GM23338 (cell line): ENCODE measurements around the gene STARD13. TPM values are rescaled to one million over a fixed set of nuclear protein-coding genes. Genes with fewer than 3 reads are reported as not detected.

Source experiments
- ATAC-seq: fragments of 200-7000 bp; cut with Tn5 transposase; 3 replicates; pipeline ENCODE4 v1.9.1; 2020
- DNase-seq: peaks from one replicate; pipeline ENCODE4 v3.0.0-alpha.2; 2015; ENCODE audit warnings: low spot score
- H2AFZ ChIP-seq: fragments of 200-600 bp; sonication (generic); 2 replicates; pipeline ENCODE4 v1.8.0; 2016; ENCODE audit warnings: antibody characterized with exemption, mild to moderate bottlenecking, moderate library complexity
- H3F3A ChIP-seq: fragments of 200-600 bp; sonication (generic); replicated peaks from 2 replicates; pipeline ENCODE4 v1.8.0; 2017; ENCODE audit warnings: antibody characterized with exemption, mixed run types, low read depth
- H3K27ac ChIP-seq: fragments of 200-600 bp; sonication (generic); 2 replicates; pipeline ENCODE4 v1.6.1; 2016; ENCODE audit warnings: low read depth
- H3K27me3 ChIP-seq: fragments of 200-600 bp; sonication (generic); 2 replicates; pipeline ENCODE4 v1.8.0; 2016; ENCODE audit warnings: mild to moderate bottlenecking, mixed run types, moderate library complexity; ENCODE audit not compliant: insufficient read depth
- H3K36me3 ChIP-seq: fragments of 200-600 bp; sonication (generic); 2 replicates; pipeline ENCODE4 v1.8.0; 2016; ENCODE audit warnings: mild to moderate bottlenecking; ENCODE audit not compliant: insufficient read depth
- H3K4me1 ChIP-seq: fragments of 200-600 bp; sonication (generic); 2 replicates; pipeline ENCODE4 v1.8.0; 2016; ENCODE audit warnings: mild to moderate bottlenecking, moderate library complexity; ENCODE audit not compliant: insufficient read depth
- H3K4me2 ChIP-seq: fragments of 200-600 bp; sonication (generic); 2 replicates; pipeline ENCODE4 v1.7.1; 2017; ENCODE audit warnings: mixed run types
- H3K4me3 ChIP-seq: fragments of 200-600 bp; sonication (generic); 2 replicates; pipeline ENCODE4 v1.6.1; 2016; ENCODE audit warnings: mixed run types
- H3K79me2 ChIP-seq: fragments of 200-600 bp; sonication (generic); replicated peaks from 2 replicates; pipeline ENCODE4 v1.8.0; 2017; ENCODE audit warnings: mild to moderate bottlenecking; ENCODE audit not compliant: insufficient read depth
- H3K9me2 ChIP-seq: fragments of 200-600 bp; sonication (generic); 2 replicates; pipeline ENCODE4 v1.8.0; 2017; ENCODE audit not compliant: insufficient read depth
- H4K20me1 ChIP-seq: fragments of 200-600 bp; sonication (generic); replicated peaks from 2 replicates; pipeline ENCODE4 v1.8.0; 2017; ENCODE audit warnings: mild to moderate bottlenecking; ENCODE audit not compliant: insufficient read depth
- H3K27ac Mint-ChIP-seq: 2 replicates; pipeline ENCODE4 v1.8.0; 2020; ENCODE audit warnings: inconsistent platforms, mild to moderate bottlenecking, moderate library complexity, mixed read lengths
- H3K27me3 Mint-ChIP-seq: 3 replicates; pipeline ENCODE4 v1.8.0; 2022; ENCODE audit warnings: low read depth, mild to moderate bottlenecking, moderate library complexity, mixed read lengths, inconsistent platforms; ENCODE audit not compliant: insufficient read depth, poor library complexity
- H3K36me3 Mint-ChIP-seq: 3 replicates; pipeline ENCODE4 v1.8.0; 2021; ENCODE audit warnings: low read depth, mild to moderate bottlenecking, inconsistent platforms, moderate library complexity, mixed read lengths
- H3K4me1 Mint-ChIP-seq: 3 replicates; pipeline ENCODE4 v1.8.0; 2020; ENCODE audit warnings: mild to moderate bottlenecking, inconsistent platforms, mixed read lengths
- H3K4me3 Mint-ChIP-seq: 3 replicates; pipeline ENCODE4 v1.8.0; 2021; ENCODE audit warnings: moderate library complexity, mild to moderate bottlenecking, inconsistent platforms, mixed read lengths
- H3K9me3 Mint-ChIP-seq: 3 replicates; pipeline ENCODE4 v1.8.0; 2020; ENCODE audit warnings: moderate library complexity, mild to moderate bottlenecking, inconsistent platforms, mixed read lengths
- CREB1 ChIP-seq: fragments of 250-450 bp; sonication (Bioruptor Pico); IDR thresholded peaks from 2 replicates; pipeline ENCODE4 v1.5.0; 2020; ENCODE audit warnings: low read depth, mild to moderate bottlenecking, moderate library complexity
- CTCF ChIP-seq, 2 experiments: fragments of 200-600 bp in 1 of 2; sonication (generic) in 1 of 2; conservative IDR thresholded peaks; 2 replicates each; pipeline versions ENCODE4 v1.5.1 to v1.6.1; 2016 to 2017; ENCODE audit warnings: antibody characterized with exemption in 2 of 2, low read depth in 2 of 2, mild to moderate bottlenecking in 2 of 2, moderate library complexity in 1 of 2
- EZH2 ChIP-seq: fragments of 200-600 bp; sonication (generic); IDR thresholded peaks from one replicate; pipeline ENCODE4 v1.8.0; 2017; ENCODE audit warnings: antibody characterized with exemption, mild to moderate bottlenecking, low read depth; ENCODE audit not compliant: unreplicated experiment
- EZH2phosphoT487 ChIP-seq: fragments of 200-600 bp; sonication (generic); IDR thresholded peaks from one replicate; pipeline ENCODE4 v1.8.1; 2018; ENCODE audit warnings: antibody characterized with exemption; ENCODE audit not compliant: unreplicated experiment
- JUNB ChIP-seq: IDR thresholded peaks from one replicate; pipeline ENCODE4 v1.6.1; 2016; ENCODE audit warnings: antibody characterized with exemption; ENCODE audit not compliant: unreplicated experiment
- NANOG ChIP-seq: IDR thresholded peaks from 2 replicates; pipeline ENCODE4 v1.6.1; 2016; ENCODE audit warnings: antibody characterized with exemption, borderline replicate concordance
- POLR2AphosphoS5 ChIP-seq: IDR thresholded peaks from 2 replicates; pipeline ENCODE4 v1.6.1; 2016; ENCODE audit warnings: antibody characterized with exemption, low read depth
- STAT1 ChIP-seq: IDR thresholded peaks from one replicate; pipeline ENCODE4 v1.6.1; 2016; ENCODE audit warnings: antibody characterized with exemption; ENCODE audit not compliant: unreplicated experiment
- ZNF114 ChIP-seq: fragments of 250-450 bp; sonication (Bioruptor Pico); IDR thresholded peaks from 2 replicates; pipeline ENCODE4 v1.5.0; 2020; ENCODE audit warnings: mild to moderate bottlenecking, moderate library complexity
- ZNF331 ChIP-seq: fragments of 250-450 bp; sonication (Bioruptor Pico); IDR thresholded peaks from 2 replicates; pipeline ENCODE4 v1.5.0; 2020; ENCODE audit warnings: low read depth, mild to moderate bottlenecking, moderate library complexity
- polyA plus RNA-seq: library from polyadenylated mRNA; unstranded; fragments of >200 nt; fragmentation: Nextera tagmentation; extraction: Ambion mirVana; gene quantifications from 2 replicates; pipeline ENCODE4 v1.2.1, GENCODE V29; 2016
- total RNA-seq: library from RNA; depleted of rRNA; stranded (reverse); fragments of >200 nt; shearing (Covaris generic); gene quantifications from 2 replicates; pipeline ENCODE4 v1.2.3, GENCODE V29; 2014
- TF ChIP-seq, protein P1 (sequence below): IDR thresholded peaks from 2 replicates; pipeline ENCODE4 v1.6.1; 2016; ENCODE audit warnings: antibody characterized with exemption
- TF ChIP-seq, protein P2 (sequence below): fragments of 250-450 bp; sonication (Bioruptor Pico); IDR thresholded peaks from 2 replicates; pipeline ENCODE4 v1.5.0; 2020; ENCODE audit warnings: mild to moderate bottlenecking, moderate library complexity
- TF ChIP-seq, protein P3 (sequence below): IDR thresholded peaks from one replicate; pipeline ENCODE4 v1.6.1; 2018; ENCODE audit warnings: antibody characterized with exemption; ENCODE audit not compliant: unreplicated experiment

The STARD13 gene
- total and polyA plus RNA-seq, 2 experiments from 2014 or later = 3.2 to 5.2 TPM

GRCh38 chr13:33193428-33193974 lies 92.1 kb downstream of the STARD13 start:
- no peaks in the 10 kb centered on the region for H3K9me2 ChIP-seq
- Mint-ChIP-seq H3K4me1 (peaks cover 22% of the 10 kb centered on the region), H3K36me3 (no peaks in the 10 kb centered on the region), H3K9me3 (no peaks in the 10 kb centered on the region), H3K27me3 (peaks cover 2% of the 10 kb centered on the region), H3K4me3 (no peak overlapping the region), H3K27ac (peak overlapping the region; percentile 1; the same call in 1 of the 2 replicates)
- H3F3A ChIP-seq = no peaks in the 10 kb centered on the region
- TF ChIP-seq NANOG = no peak
- no peak for TF ChIP-seq ZNF331
- TF ChIP-seq, protein P1, sequence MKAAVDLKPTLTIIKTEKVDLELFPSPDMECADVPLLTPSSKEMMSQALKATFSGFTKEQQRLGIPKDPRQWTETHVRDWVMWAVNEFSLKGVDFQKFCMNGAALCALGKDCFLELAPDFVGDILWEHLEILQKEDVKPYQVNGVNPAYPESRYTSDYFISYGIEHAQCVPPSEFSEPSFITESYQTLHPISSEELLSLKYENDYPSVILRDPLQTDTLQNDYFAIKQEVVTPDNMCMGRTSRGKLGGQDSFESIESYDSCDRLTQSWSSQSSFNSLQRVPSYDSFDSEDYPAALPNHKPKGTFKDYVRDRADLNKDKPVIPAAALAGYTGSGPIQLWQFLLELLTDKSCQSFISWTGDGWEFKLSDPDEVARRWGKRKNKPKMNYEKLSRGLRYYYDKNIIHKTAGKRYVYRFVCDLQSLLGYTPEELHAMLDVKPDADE = no peak
- TF ChIP-seq, protein P2, sequence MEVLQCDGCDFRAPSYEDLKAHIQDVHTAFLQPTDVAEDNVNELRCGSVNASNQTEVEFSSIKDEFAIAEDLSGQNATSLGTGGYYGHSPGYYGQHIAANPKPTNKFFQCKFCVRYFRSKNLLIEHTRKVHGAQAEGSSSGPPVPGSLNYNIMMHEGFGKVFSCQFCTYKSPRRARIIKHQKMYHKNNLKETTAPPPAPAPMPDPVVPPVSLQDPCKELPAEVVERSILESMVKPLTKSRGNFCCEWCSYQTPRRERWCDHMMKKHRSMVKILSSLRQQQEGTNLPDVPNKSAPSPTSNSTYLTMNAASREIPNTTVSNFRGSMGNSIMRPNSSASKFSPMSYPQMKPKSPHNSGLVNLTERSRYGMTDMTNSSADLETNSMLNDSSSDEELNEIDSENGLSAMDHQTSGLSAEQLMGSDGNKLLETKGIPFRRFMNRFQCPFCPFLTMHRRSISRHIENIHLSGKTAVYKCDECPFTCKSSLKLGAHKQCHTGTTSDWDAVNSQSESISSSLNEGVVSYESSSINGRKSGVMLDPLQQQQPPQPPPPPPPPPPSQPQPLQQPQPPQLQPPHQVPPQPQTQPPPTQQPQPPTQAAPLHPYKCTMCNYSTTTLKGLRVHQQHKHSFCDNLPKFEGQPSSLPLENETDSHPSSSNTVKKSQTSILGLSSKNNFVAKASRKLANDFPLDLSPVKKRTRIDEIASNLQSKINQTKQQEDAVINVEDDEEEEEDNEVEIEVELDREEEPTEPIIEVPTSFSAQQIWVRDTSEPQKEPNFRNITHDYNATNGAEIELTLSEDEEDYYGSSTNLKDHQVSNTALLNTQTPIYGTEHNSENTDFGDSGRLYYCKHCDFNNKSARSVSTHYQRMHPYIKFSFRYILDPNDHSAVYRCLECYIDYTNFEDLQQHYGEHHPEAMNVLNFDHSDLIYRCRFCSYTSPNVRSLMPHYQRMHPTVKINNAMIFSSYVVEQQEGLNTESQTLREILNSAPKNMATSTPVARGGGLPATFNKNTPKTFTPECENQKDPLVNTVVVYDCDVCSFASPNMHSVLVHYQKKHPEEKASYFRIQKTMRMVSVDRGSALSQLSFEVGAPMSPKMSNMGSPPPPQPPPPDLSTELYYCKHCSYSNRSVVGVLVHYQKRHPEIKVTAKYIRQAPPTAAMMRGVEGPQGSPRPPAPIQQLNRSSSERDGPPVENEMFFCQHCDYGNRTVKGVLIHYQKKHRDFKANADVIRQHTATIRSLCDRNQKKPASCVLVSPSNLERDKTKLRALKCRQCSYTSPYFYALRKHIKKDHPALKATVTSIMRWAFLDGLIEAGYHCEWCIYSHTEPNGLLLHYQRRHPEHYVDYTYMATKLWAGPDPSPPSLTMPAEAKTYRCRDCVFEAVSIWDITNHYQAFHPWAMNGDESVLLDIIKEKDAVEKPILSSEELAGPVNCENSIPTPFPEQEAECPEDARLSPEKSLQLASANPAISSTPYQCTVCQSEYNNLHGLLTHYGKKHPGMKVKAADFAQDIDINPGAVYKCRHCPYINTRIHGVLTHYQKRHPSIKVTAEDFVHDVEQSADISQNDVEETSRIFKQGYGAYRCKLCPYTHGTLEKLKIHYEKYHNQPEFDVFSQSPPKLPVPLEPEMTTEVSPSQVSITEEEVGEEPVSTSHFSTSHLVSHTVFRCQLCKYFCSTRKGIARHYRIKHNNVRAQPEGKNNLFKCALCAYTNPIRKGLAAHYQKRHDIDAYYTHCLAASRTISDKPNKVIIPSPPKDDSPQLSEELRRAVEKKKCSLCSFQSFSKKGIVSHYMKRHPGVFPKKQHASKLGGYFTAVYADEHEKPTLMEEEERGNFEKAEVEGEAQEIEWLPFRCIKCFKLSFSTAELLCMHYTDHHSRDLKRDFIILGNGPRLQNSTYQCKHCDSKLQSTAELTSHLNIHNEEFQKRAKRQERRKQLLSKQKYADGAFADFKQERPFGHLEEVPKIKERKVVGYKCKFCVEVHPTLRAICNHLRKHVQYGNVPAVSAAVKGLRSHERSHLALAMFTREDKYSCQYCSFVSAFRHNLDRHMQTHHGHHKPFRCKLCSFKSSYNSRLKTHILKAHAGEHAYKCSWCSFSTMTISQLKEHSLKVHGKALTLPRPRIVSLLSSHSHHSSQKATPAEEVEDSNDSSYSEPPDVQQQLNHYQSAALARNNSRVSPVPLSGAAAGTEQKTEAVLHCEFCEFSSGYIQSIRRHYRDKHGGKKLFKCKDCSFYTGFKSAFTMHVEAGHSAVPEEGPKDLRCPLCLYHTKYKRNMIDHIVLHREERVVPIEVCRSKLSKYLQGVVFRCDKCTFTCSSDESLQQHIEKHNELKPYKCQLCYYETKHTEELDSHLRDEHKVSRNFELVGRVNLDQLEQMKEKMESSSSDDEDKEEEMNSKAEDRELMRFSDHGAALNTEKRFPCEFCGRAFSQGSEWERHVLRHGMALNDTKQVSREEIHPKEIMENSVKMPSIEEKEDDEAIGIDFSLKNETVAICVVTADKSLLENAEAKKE (CRISPR knock-in tag) = no peak
- TF ChIP-seq, protein P3, sequence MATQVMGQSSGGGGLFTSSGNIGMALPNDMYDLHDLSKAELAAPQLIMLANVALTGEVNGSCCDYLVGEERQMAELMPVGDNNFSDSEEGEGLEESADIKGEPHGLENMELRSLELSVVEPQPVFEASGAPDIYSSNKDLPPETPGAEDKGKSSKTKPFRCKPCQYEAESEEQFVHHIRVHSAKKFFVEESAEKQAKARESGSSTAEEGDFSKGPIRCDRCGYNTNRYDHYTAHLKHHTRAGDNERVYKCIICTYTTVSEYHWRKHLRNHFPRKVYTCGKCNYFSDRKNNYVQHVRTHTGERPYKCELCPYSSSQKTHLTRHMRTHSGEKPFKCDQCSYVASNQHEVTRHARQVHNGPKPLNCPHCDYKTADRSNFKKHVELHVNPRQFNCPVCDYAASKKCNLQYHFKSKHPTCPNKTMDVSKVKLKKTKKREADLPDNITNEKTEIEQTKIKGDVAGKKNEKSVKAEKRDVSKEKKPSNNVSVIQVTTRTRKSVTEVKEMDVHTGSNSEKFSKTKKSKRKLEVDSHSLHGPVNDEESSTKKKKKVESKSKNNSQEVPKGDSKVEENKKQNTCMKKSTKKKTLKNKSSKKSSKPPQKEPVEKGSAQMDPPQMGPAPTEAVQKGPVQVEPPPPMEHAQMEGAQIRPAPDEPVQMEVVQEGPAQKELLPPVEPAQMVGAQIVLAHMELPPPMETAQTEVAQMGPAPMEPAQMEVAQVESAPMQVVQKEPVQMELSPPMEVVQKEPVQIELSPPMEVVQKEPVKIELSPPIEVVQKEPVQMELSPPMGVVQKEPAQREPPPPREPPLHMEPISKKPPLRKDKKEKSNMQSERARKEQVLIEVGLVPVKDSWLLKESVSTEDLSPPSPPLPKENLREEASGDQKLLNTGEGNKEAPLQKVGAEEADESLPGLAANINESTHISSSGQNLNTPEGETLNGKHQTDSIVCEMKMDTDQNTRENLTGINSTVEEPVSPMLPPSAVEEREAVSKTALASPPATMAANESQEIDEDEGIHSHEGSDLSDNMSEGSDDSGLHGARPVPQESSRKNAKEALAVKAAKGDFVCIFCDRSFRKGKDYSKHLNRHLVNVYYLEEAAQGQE = no peak
- TF ChIP-seq EZH2 = no peak
- no peak for TF ChIP-seq JUNB
- TF ChIP-seq ZNF114 (CRISPR knock-in tag) = no peak
- TF ChIP-seq CREB1 (CRISPR knock-in tag) = no peak
- TF ChIP-seq EZH2phosphoT487 = no peak
- no peak for TF ChIP-seq CTCF (conservative IDR thresholded peaks at IDR 0.05; ENCODE audit: low read depth in 2 of 2)
- TF ChIP-seq STAT1 = no peak
- no peak for TF ChIP-seq POLR2AphosphoS5
- ATAC-seq (peak; percentile 75), DNase-seq (peak; percentile 52)
- no peaks in the 10 kb centered on the region for H3K36me3 ChIP-seq
- H2AFZ ChIP-seq = no peak overlapping the region
- H3K4me3 ChIP-seq = no peak overlapping the region
- H3K79me2 ChIP-seq = no peaks in the 10 kb centered on the region
- no peak overlapping the region for H3K27ac ChIP-seq
- H3K27me3 ChIP-seq = no peaks in the 10 kb centered on the region
- H3K4me2 ChIP-seq = no peak overlapping the region; the same call in 1 of the 2 replicates
- H3K4me1 ChIP-seq = peaks cover 6% of the 10 kb centered on the region; the same call in 1 of the 2 replicates
- no peaks in the 10 kb centered on the region for H4K20me1 ChIP-seq
